T-helper 17 cell (primary cell): Measurements from ENCODE around the gene CDK6. TPM values are rescaled to one million over a fixed set of nuclear protein-coding genes. Genes with fewer than 3 reads are reported as not detected.
"Not testable (repeated sequence)": the region's sequence is repeated elsewhere in the genome, so short reads cannot be mapped to it uniquely, and the experiment has no call there.

Experiments
- ATAC-seq: fragments of 150-1000 bp; cut with Tn5 transposase; 2 replicates; pipeline ENCODE4 v1.10.0; 2021; ENCODE audit warnings: mild to moderate bottlenecking, moderate library complexity
- DNase-seq, 3 donors: peaks; one replicate each; pipeline versions ENCODE4 v3.0.0 to v3.0.0-alpha.2; 2020 to 2021
- H3K9me3 ChIP-seq: one replicate; pipeline ENCODE4 v1.7.0; 2013; ENCODE audit warnings: low read length, mild to moderate bottlenecking; ENCODE audit not compliant: control insufficient read depth, poor library complexity, severe bottlenecking
- H3K27ac Mint-ChIP-seq: one replicate; pipeline ENCODE4 v1.8.0; 2022; ENCODE audit warnings: mild to moderate bottlenecking, moderate library complexity, mixed read lengths
- H3K27me3 Mint-ChIP-seq: one replicate; pipeline ENCODE4 v1.8.0; 2022; ENCODE audit warnings: mixed read lengths
- H3K36me3 Mint-ChIP-seq: one replicate; pipeline ENCODE4 v1.8.0; 2022; ENCODE audit warnings: low read depth, mixed read lengths
- H3K4me1 Mint-ChIP-seq: one replicate; pipeline ENCODE4 v1.8.0; 2022; ENCODE audit warnings: mild to moderate bottlenecking, mixed read lengths
- H3K4me3 Mint-ChIP-seq: one replicate; pipeline ENCODE4 v1.8.0; 2022; ENCODE audit warnings: mild to moderate bottlenecking, moderate library complexity, mixed read lengths
- total RNA-seq, 4 donors: library from RNA in 2 of 4; stranded (reverse) in 2 of 4; gene quantifications; one replicate each; pipeline ENCODE4 v1.2.3 and lab custom pipeline; 2022 to 2026

Gene CDK6
- total RNA-seq, 2 donors from 2014 or later: 61.5 to 63.7 TPM

DNA sequence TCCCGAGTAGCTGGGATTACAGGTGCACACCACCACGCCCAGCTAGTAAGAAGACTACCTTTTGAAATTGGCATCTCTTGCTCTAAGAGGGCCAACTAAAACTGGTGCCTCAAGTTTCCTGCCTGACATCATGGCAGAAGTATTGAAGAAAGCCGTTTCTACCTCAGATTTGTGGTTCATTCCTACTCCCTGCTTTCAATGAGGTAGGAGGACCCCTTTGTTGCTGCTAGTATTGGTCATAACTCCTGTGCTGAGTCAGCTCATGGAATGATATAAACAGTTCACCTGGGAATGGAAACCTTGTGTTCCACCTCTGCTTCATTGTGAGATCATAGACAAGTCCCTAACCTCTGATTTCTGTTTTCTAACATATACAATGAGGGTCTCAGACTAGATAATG lies 82.8 kb downstream of the CDK6 start:
- Mint-ChIP-seq H3K36me3 (peaks cover 8% of the 10 kb centered on the region), H3K4me3 (no peak overlapping the region), H3K27ac (no peak overlapping the region), H3K27me3 (no peaks in the 10 kb centered on the region), H3K4me1 (peaks cover 26% of the 10 kb centered on the region)
- H3K9me3 ChIP-seq: no peaks in the 10 kb centered on the region
- no peak for DNase-seq
- no peak for ATAC-seq

DNA sequence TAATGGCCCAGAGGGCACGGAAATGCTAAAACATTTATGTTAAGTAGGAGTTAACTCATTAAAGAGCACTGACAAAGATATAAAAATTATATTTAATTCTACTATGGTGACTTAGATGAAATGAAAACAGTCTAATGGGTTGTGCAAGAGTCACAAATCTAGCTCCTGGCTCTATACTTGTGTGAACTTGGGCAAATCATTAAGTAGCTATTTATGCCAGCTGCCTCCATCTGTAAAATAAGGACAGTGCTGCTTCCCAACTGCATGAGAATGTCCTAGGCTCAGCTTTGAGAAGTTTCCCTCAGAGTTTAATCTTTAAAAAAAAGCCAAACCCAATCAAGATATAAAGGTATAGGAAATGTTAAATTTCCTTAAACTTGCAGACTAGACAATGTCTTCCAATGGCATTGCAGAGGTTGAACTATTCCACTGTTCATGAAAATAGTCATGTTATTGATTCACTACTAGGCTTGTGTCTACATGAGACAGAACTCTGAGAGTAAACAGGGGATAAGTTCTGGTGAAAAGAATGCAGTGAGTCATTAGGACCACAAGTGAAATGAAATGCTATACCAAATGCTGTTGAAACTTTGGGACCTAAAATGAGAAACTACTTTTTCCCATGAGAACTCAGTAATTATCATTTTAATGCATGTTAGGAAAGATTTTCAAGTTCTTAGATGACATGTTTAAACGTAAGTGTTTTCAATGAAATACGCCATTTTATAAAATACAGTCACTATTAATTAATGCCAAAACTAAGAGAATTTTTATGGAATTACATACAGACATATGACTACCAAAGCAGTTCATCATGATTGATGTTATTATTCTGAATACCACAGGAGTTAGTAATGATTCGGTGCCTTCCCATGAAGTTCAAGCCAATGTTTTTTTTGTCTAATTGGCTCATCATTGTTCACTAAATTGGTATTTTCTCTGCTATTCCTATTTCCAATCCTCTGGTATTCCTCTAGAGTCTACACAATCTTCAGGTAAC lies 84.2 kb downstream of the CDK6 start:
- Mint-ChIP-seq H3K36me3 (peaks cover 4% of the 10 kb centered on the region), H3K27me3 (no peaks in the 10 kb centered on the region), H3K4me3 (no peak overlapping the region), H3K4me1 (peaks cover 27% of the 10 kb centered on the region), H3K27ac (no peak overlapping the region)
- no peak for ATAC-seq
- no peak for DNase-seq
- no peaks in the 10 kb centered on the region for H3K9me3 ChIP-seq

DNA sequence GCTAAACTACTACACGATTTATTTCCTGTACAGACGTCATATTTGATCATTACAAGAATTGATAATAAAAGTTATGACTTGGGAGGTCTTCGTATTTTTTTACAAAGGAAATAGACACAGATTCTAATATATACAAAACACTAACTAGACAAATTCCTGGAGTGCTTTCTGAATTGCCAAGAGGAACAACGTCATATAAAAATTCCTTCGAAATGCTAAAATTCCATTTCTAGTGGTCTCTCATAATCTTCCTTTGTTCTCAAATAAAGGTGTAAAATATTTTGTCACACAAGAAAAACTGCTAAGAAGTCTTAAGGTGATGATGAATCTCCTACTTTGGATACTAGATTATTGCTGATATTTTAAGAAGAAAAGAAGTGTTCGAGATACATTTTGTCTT lies 85.4 kb downstream of the CDK6 start:
- Mint-ChIP-seq H3K4me1 (peaks cover 28% of the 10 kb centered on the region), H3K4me3 (no peak overlapping the region), H3K27me3 (no peaks in the 10 kb centered on the region), H3K36me3 (peaks cover 2% of the 10 kb centered on the region), H3K27ac (no peak overlapping the region)
- H3K9me3 ChIP-seq: no peaks in the 10 kb centered on the region
- no peak for ATAC-seq
- no peak for DNase-seq

DNA sequence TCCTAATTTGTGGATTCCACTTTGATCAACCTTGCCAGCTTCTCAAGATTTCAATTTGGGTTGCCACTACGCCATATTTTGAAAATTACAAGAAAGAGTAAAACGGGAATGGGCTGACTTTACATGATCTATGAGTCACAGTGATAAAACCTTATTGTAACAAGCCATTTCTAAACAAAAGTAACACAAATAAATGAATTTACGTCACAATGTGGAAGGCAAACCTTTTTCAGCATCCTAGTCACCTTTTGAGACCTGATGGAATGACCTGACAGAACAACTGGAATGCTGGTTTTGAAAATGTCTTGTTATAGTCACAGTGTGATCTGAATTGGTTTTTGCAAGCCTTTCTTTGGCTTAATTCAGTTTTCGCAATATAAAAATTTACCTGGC lies 85.9 kb downstream of the CDK6 start:
- no peak for ATAC-seq
- Mint-ChIP-seq H3K4me1 (peaks cover 23% of the 10 kb centered on the region), H3K27ac (no peak overlapping the region), H3K36me3 (peaks cover 2% of the 10 kb centered on the region), H3K27me3 (no peaks in the 10 kb centered on the region), H3K4me3 (no peak overlapping the region)
- no peak for DNase-seq
- H3K9me3 ChIP-seq: no peaks in the 10 kb centered on the region

DNA sequence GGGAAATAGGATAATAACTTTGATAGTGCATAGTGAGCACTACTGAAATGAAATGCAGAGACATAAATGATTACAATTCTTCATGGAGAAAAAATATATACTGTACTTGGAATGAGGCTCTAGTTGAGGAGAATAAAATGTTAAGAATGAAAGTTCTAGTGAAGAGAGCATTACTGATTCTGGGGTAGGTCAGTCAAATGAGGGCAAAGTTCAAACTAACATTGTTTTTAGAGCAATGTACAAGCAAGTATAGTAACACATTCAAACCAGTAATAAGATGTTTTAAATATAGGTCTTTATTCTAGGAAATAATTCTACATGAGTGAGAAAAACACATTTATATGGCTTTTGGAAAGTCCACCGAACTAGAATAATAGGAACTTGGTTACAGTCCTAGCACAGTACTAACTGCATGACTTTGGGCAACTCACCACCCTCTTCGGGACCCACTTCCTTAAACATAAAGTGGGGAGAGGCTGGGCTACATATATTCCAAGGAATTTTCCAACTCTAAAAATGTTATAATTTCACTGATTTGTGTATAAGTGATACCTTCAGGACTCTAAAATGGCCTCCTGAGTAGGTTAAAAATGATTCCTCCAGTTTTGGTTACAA lies 86.4 kb downstream of the CDK6 start:
- Mint-ChIP-seq H3K4me3 (no peak overlapping the region), H3K4me1 (peaks cover 23% of the 10 kb centered on the region), H3K36me3 (peaks cover 2% of the 10 kb centered on the region), H3K27ac (no peak overlapping the region), H3K27me3 (no peaks in the 10 kb centered on the region)
- ATAC-seq (no peak), DNase-seq (no peak)
- no peaks in the 10 kb centered on the region for H3K9me3 ChIP-seq

DNA sequence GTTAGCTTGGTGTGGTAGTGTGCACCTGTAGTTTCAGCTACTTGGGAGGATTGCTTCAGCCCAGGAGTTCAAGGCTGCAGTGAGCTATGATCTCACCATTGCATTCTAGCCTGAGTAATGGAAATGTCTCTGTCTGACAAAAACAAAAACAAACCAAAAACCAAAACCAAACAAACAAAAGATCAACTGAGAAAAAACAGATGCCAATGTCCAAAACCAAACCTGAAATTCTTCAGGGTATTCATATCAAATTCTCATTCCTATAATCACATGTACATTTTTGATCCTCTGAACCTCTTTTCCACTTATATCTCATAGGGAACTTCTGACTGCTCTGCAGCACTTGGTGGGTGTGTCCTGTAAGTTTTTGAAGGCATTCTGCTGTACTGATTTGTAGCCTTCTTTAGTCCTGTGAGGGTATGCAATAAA lies 87.0 kb downstream of the CDK6 start:
- Mint-ChIP-seq H3K36me3 (peaks cover 2% of the 10 kb centered on the region), H3K27me3 (no peaks in the 10 kb centered on the region), H3K4me1 (peaks cover 18% of the 10 kb centered on the region), H3K27ac (no peak overlapping the region), H3K4me3 (no peak overlapping the region)
- ATAC-seq (no peak), DNase-seq (no peak)
- no peaks in the 10 kb centered on the region for H3K9me3 ChIP-seq

DNA sequence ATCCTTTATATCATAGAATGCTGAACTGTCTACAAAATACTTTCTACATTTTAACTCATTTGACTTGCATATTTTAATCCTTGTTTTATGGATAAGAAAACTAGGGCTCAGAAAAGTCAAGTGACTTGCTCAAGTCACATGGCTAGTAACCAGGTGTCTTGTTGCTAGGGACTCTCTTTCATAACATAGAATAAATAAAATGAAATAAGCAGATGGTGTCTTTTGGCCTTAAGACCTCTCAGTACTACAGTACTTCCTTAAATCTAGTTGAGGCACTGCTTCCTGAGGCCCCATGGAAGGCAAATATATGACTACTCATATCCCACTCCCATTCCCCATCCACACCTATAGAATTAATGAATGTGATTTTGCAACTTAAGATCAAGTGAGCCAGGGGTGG lies 87.9 kb downstream of the CDK6 start:
- no peak for ATAC-seq
- Mint-ChIP-seq H3K36me3 (peaks cover 4% of the 10 kb centered on the region), H3K27me3 (no peaks in the 10 kb centered on the region), H3K4me1 (peaks cover 18% of the 10 kb centered on the region), H3K4me3 (no peak overlapping the region), H3K27ac (no peak overlapping the region)
- H3K9me3 ChIP-seq: no peaks in the 10 kb centered on the region
- DNase-seq: no peak

DNA sequence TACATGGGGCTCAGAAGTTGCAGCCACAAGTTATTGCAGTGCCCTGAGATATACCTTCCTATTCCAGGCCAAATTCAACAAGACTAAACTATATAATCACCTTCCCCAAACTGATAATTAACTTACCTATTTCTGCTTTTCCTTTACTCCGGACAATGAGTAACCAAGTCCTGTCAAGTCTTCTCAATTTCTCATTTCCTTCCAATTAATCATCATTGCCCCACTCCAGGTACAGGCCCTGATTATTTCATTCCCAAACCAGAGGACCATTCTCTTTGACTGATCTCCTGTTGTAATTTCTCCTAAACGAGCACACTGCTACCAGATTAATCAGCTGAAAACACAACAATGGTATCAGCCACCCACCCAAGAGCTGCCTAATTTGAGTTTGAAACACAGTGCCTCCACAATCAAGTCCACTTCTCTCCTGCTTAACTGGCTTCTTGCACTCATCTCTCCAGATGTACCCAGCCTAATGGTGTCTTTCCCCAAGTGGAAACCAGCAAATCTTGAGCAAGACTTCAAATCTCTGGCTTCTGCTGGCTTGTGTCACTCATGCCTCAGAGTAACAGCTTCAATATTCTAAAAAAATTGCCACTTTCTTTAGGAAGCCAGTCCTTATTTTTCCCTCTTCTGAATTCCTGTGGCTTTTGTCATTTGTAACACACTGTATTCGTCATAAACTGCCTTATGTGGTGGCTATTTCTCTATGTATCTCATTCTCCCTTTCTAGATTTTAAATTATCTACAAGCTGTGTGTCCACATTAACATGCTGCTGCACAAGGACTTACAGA lies 89.1 kb downstream of the CDK6 start:
- Mint-ChIP-seq H3K4me1 (peaks cover 20% of the 10 kb centered on the region), H3K27me3 (no peaks in the 10 kb centered on the region), H3K27ac (no peak overlapping the region), H3K4me3 (no peak overlapping the region), H3K36me3 (peaks cover 4% of the 10 kb centered on the region)
- H3K9me3 ChIP-seq: no peaks in the 10 kb centered on the region
- no peak for DNase-seq
- no peak for ATAC-seq

DNA sequence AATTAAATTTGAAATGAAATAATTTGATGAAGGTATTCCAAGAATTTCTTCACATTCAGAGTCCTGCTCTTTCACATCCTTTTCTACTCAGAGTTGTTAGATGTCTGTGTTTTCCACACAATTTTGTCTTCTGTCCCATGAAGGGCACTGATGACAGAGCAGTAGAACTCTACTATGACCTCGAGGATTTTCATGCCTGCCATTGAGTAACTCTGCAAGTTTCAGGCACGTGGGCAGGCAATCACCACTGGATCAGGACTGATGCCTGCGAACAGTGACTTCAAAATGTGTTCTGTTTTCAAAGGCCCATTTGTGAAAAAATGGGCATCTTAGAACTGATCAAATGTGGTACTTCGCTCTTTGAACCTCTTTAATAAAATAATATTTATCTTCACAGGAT lies 91.1 kb downstream of the CDK6 start:
- no peak overlapping the region for H3K27ac Mint-ChIP-seq
- H3K4me1 Mint-ChIP-seq: peaks cover 20% of the 10 kb centered on the region
- no peak for DNase-seq
- no peaks in the 10 kb centered on the region for H3K9me3 ChIP-seq
- no peaks in the 10 kb centered on the region for H3K27me3 Mint-ChIP-seq
- no peak overlapping the region for H3K4me3 Mint-ChIP-seq
- H3K36me3 Mint-ChIP-seq: peaks cover 4% of the 10 kb centered on the region
- ATAC-seq: no peak

DNA sequence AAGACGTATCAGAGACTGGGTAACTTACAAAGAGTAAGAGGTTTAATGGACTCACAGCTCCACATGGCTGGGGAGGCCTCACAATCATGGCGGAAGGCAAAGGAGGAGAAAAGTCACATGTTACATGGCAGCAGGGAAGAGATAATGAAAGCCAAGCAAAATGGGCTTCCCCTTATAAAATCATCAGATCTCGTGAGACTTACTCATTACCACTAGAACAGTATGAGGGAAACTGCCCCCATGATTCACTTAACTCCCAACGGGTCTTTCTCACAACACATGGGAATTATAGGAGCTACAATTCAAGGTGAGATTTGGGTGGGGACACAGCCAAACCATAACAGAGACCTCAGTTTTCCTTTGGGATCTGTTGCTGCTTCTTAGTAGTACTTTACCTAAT lies 92.2 kb downstream of the CDK6 start:
- H3K36me3 Mint-ChIP-seq, H3K9me3 ChIP-seq, DNase-seq, H3K4me3 Mint-ChIP-seq, H3K27ac Mint-ChIP-seq, ATAC-seq, H3K27me3 Mint-ChIP-seq: not testable (repeated sequence)
- H3K4me1 Mint-ChIP-seq: peaks cover 17% of the 10 kb centered on the region

DNA sequence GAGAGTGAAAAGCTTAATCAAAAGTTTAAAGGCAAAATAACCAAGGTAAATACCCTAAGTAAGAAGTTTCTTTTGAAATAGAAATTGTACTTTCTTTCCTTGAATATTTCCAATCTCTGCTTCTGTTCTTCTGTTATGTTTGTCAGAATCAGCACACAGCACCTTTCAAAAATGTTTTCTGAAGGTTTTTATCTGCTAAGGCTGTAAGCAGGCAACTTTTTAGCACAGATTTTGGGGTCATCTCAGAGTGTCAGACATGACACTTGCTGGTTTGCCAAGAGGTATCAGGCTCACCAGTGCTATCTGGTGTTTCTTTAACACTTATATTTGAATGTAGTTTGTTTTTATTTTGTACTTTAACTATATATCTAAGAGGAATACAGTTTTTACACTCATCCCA lies 94.2 kb downstream of the CDK6 start:
- ATAC-seq (no peak), DNase-seq (no peak)
- peaks cover 16% of the 10 kb centered on the region for H3K4me1 Mint-ChIP-seq
- H3K4me3 Mint-ChIP-seq: no peak overlapping the region
- no peaks in the 10 kb centered on the region for H3K27me3 Mint-ChIP-seq
- peaks cover 2% of the 10 kb centered on the region for H3K36me3 Mint-ChIP-seq
- no peaks in the 10 kb centered on the region for H3K9me3 ChIP-seq
- H3K27ac Mint-ChIP-seq: no peak overlapping the region

DNA sequence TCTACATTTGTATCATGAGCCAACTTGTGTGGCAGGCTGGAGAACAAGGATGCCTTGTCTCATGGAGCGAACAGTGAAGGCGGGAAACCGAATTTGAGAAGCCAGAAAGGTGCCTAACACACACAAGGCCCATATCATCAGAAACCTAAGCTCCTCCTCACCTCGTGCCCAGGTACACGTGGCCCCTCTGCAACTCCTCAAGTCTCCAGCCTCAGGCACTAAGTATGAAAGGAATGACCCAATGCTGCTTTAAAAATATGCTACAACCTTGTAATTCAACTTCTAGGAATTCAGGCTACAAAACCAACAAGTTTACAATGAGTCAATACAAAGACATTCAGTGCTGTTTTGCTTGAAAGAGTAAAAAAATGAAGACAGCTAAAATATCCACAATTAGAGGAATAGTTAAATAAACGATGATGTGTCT lies 95.7 kb downstream of the CDK6 start:
- H3K4me3 Mint-ChIP-seq: no peak overlapping the region

DNA sequence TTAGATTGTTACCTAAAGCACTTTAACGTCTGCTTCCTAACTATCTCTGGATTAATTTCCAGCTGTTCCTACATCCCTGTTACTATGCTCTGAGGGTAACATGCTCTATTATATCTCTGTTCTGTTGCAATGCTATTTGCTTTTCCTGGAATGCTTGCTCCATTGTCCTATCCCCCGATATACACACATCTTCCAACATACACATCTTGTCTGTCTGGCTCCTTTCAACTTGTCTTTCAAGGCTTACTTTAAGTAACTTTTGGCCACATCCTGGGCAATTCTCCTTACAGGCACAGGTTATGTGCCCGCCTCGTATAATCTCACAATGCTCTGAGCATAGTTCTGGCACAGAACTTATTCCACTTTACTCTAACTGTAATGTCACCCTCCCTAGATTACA lies 96.2 kb downstream of the CDK6 start:
- ATAC-seq: no peak
- no peaks in the 10 kb centered on the region for H3K27me3 Mint-ChIP-seq
- no peaks in the 10 kb centered on the region for H3K9me3 ChIP-seq
- H3K27ac Mint-ChIP-seq: no peak overlapping the region
- H3K36me3 Mint-ChIP-seq: peaks cover 5% of the 10 kb centered on the region
- DNase-seq: no peak
- H3K4me1 Mint-ChIP-seq: peaks cover 20% of the 10 kb centered on the region
- no peak overlapping the region for H3K4me3 Mint-ChIP-seq

More for the DNA sequence above, 95.7 kb downstream of the CDK6 start:
- Mint-ChIP-seq H3K36me3 (peaks cover 5% of the 10 kb centered on the region), H3K4me1 (peaks cover 20% of the 10 kb centered on the region), H3K27me3 (no peaks in the 10 kb centered on the region), H3K27ac (no peak overlapping the region)
- no peak for ATAC-seq
- no peak for DNase-seq
- H3K9me3 ChIP-seq: no peaks in the 10 kb centered on the region
